ENCODE results near the gene DEF6. TPM values are rescaled to one million over a fixed set of nuclear protein-coding genes. Genes with fewer than 3 reads are reported as not detected.
A peak's percentile ranks its signal among the peaks of the same experiment; 100 is the strongest.
"Not testable (repeated sequence)": the region's sequence is repeated elsewhere in the genome, so short reads cannot be mapped to it uniquely, and the experiment has no call there.

Gene DEF6
- polyA plus RNA-seq, 6 donors from 2014 or later, result 25.8 to 104 (median 58.3) TPM

GRCh38 chr6:35305117-35305516, 7.5 kb downstream of the DEF6 start:
- no peak overlapping the region for H3K4me3 Mint-ChIP-seq
- peaks cover 4 to 7% of the 10 kb centered on the region in 2 donors for H3K36me3 Mint-ChIP-seq
- H3K27me3 Mint-ChIP-seq, result no peaks in the 10 kb centered on the region
- H3K9me3 Mint-ChIP-seq, result no peaks in the 10 kb centered on the region
- DNase-seq (no peak), ATAC-seq (ENCODE audit: low read depth in 2 of 2) (no peak)
- H3K4me1 Mint-ChIP-seq, result peaks cover 53 to 74% (median 72%) of the 10 kb centered on the region in 3 donors
- H3K27ac Mint-ChIP-seq, result no peak overlapping the region

DNA sequence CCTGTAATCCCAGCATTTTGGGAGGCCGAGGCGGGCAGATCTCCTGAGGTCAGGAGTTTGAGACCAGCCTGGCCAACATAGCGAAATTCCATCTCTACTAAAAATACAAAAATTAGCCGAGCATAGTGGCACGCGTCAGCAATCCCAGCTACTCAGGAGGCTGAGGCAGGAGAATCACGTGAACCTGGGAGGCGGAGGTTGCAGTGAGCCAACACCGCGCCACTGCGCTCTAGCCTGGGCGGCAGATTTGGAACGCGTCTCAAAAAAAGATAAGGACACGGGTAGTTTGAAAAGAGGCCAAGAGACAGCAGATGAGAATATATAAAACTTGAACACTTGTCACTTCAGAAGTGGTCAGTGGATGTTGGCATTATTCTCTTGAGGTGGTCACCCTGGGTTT, 9.5 kb downstream of the DEF6 start:
- H3K4me3 Mint-ChIP-seq; H3K36me3 Mint-ChIP-seq; DNase-seq; H3K27me3 Mint-ChIP-seq; H3K9me3 Mint-ChIP-seq; ATAC-seq (ENCODE audit: low read depth in 2 of 2): not testable (repeated sequence)
- Mint-ChIP-seq H3K4me1 (peaks cover 62 to 77% (median 74%) of the 10 kb centered on the region in 3 donors), H3K27ac (peak overlapping the region in 5 of 6 donors; percentile 20 to 97 (median 57))

DNA sequence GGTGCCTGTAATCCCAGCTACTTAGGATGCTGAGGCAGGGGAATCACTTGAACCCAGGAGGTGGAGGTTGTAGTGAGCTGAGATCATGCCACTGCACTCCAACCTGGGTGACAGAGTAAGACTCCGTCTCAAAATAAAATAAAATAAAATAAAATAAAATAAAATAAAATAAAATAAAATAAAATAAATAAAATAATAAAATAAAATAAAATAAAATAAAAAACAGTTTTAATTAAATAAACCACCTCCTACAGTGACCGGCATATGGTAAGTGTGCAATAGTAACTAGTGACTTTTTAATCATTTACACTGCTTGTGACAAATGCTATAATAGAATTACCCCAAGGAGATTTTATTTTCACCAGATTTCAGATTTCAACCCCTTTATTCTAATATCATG, 10.9 kb downstream of the DEF6 start:
- Mint-ChIP-seq H3K4me3 (peak overlapping the region in 1 of 8 donors; percentile 25), H3K36me3 (peaks cover 7 to 11% of the 10 kb centered on the region in 2 donors), H3K27ac (peak overlapping the region in 3 of 6 donors; percentile 15 to 97 (median 82)), H3K4me1 (peaks cover 61 to 77% (median 73%) of the 10 kb centered on the region in 3 donors)
- not testable (repeated sequence) for H3K27me3 Mint-ChIP-seq; DNase-seq; ATAC-seq (ENCODE audit: low read depth in 2 of 2); H3K9me3 Mint-ChIP-seq

DNA sequence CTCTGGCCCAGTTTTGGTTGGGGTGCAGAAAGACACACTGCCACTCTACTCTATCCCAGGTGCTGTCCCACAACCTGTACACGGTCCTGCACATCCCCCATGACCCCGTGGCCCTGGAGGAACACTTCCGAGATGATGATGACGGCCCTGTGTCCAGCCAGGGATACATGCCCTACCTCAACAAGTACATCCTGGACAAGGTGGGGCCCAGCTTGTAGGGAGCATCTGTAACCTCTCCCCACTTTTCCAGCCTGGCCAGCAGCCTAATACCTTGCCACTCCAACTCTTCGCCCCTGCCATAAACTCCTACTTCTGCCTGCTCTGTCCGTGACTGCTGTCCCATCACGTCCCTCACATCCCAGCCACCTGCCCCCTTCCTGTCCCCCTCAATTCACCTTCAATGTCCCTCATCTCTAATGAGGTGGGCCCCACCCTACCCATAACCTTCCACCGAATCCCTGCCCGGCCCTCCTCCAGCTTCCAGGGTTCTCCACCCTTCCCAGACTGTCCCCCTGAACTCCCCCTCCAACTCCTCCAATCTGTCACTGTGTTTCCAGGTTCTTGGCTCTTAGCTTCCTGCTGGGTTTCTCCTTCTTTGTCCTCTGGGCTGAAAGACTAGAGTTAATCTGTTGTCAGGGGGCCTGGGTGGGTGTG, 12.1 kb downstream of the DEF6 start:
- peak overlapping the region; percentile 58 to 99 (median 94) for H3K27ac Mint-ChIP-seq
- H3K27me3 Mint-ChIP-seq, result no peaks in the 10 kb centered on the region
- DNase-seq, result no peak
- no peaks in the 10 kb centered on the region for H3K9me3 Mint-ChIP-seq
- H3K36me3 Mint-ChIP-seq, result peaks cover 7 to 13% of the 10 kb centered on the region in 2 donors
- no peak for ATAC-seq (ENCODE audit: low read depth in 2 of 2)
- H3K4me3 Mint-ChIP-seq, result peak overlapping the region in 7 of 8 donors; percentile 10 to 89 (median 49)
- H3K4me1 Mint-ChIP-seq, result peaks cover 56 to 77% (median 69%) of the 10 kb centered on the region in 3 donors

DNA sequence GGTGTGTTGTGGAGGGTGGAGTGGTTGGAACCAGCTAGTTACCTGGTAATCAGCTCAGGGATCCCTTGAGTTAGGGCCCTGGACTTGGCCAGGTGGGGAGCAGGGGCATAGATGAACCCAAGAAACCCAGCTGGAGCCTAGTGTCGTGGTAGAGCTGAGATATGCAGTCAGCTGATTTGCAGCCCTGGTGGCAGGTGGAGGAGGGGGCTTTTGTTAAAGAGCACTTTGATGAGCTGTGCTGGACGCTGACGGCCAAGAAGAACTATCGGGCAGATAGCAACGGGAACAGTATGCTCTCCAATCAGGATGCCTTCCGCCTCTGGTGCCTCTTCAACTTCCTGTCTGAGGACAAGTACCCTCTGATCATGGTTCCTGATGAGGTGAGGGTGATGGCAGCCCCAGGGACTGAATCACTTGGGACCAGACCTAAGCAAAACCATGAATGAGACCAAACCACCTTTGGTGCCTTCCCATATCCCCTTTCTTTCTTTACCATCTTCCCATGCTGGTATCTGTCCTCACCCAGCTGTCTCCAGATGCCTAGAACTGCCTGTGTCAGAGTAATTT, 12.7 kb downstream of the DEF6 start:
- H3K4me1 Mint-ChIP-seq, result peaks cover 56 to 81% (median 72%) of the 10 kb centered on the region in 3 donors
- H3K27ac Mint-ChIP-seq, result peak overlapping the region; percentile 89 to 99 (median 98)
- H3K4me3 Mint-ChIP-seq, result peak overlapping the region in 7 of 8 donors; percentile 19 to 91 (median 76)
- H3K9me3 Mint-ChIP-seq, result no peaks in the 10 kb centered on the region
- peaks cover 7 to 15% of the 10 kb centered on the region in 2 donors for H3K36me3 Mint-ChIP-seq
- no peaks in the 10 kb centered on the region for H3K27me3 Mint-ChIP-seq
- no peak for ATAC-seq (ENCODE audit: low read depth in 2 of 2)
- no peak for DNase-seq

GRCh38 chr6:35311390-35312075, 13.9 kb downstream of the DEF6 start:
- H3K36me3 Mint-ChIP-seq, result peaks cover 9 to 18% of the 10 kb centered on the region in 2 donors
- peak overlapping the region; percentile 76 to 91 (median 86) for H3K4me3 Mint-ChIP-seq
- peaks cover 57 to 81% (median 71%) of the 10 kb centered on the region in 3 donors for H3K4me1 Mint-ChIP-seq
- peak; percentile 61 for DNase-seq
- H3K27me3 Mint-ChIP-seq, result no peaks in the 10 kb centered on the region
- peak overlapping the region; percentile 97 to 99 (median 98) for H3K27ac Mint-ChIP-seq
- H3K9me3 Mint-ChIP-seq, result no peaks in the 10 kb centered on the region
- ATAC-seq (ENCODE audit: low read depth in 2 of 2), result peak; percentile 91 to 93

GRCh38 chr6:35312076-35312800, 14.6 kb downstream of the DEF6 start:
- no peaks in the 10 kb centered on the region for H3K27me3 Mint-ChIP-seq
- H3K4me1 Mint-ChIP-seq, result peaks cover 61 to 74% (median 64%) of the 10 kb centered on the region in 3 donors
- ATAC-seq (ENCODE audit: low read depth in 2 of 2) (no peak), DNase-seq (no peak)
- H3K4me3 Mint-ChIP-seq, result peak overlapping the region; percentile 76 to 91 (median 86)
- peak overlapping the region; percentile 97 to 99 (median 98) for H3K27ac Mint-ChIP-seq
- no peaks in the 10 kb centered on the region for H3K9me3 Mint-ChIP-seq
- H3K36me3 Mint-ChIP-seq, result peaks cover 17 to 25% of the 10 kb centered on the region in 2 donors

GRCh38 chr6:35312807-35313206, 15.2 kb downstream of the DEF6 start:
- DNase-seq, result no peak
- no peaks in the 10 kb centered on the region for H3K27me3 Mint-ChIP-seq
- peaks cover 22 to 27% of the 10 kb centered on the region in 2 donors for H3K36me3 Mint-ChIP-seq

DNA sequence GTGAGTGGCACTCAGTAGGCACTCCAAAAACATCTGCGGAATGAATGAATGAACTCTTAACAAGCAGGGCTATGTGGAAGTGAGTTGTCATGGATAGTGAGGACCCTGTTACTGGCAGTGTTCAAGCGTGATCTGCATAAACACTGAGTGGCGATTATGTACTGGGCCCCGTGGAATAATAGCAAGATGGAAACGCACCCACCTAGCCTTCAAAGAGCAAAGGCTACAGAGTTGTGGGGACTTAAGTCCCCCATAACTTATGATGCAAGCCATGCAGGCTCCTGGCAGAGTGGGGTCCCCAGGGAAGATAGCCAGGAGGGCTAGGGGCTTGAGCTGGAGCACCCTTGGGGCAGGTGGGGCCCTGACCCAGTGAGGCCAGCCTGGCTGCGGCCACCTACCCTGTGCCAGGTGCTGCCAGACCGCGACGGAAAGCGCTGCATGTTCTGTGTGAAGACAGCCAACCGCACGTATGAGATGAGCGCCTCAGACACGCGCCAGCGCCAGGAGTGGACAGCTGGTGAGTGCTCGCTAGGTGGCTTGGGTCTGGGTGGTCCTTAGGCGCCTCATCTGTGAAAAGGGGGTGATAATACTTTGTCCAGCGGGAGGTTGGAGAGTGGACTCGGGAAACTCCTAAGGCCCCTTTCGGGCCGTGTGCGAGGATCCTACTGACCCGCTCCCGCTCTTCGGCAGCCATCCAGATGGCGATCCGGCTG, 20.0 kb downstream of the DEF6 start:
- Mint-ChIP-seq H3K9me3 (no peaks in the 10 kb centered on the region), H3K36me3 (peaks cover 37 to 51% of the 10 kb centered on the region in 2 donors), H3K27me3 (no peaks in the 10 kb centered on the region), H3K27ac (no peak overlapping the region), H3K4me3 (no peak overlapping the region), H3K4me1 (peaks cover 17 to 33% (median 23%) of the 10 kb centered on the region in 3 donors)
- DNase-seq (no peak), ATAC-seq (ENCODE audit: low read depth in 2 of 2) (no peak)

More at GRCh38 chr6:35312807-35313206, 15.2 kb downstream of the DEF6 start:
- H3K4me3 Mint-ChIP-seq, result peak overlapping the region; percentile 9 to 90 (median 80)
- H3K27ac Mint-ChIP-seq, result peak overlapping the region; percentile 85 to 99 (median 98)
- ATAC-seq (ENCODE audit: low read depth in 2 of 2), result no peak
- no peaks in the 10 kb centered on the region for H3K9me3 Mint-ChIP-seq
- H3K4me1 Mint-ChIP-seq, result peaks cover 58 to 74% (median 59%) of the 10 kb centered on the region in 3 donors

- Mint-ChIP-seq H3K9me3 (no peaks in the 10 kb centered on the region), H3K27me3 (no peaks in the 10 kb centered on the region), H3K4me1 (peaks cover 10 to 24% (median 16%) of the 10 kb centered on the region in 3 donors), H3K4me3 (no peak overlapping the region), H3K27ac (no peak overlapping the region), H3K36me3 (peaks cover 35 to 53% of the 10 kb centered on the region in 2 donors)
- no peak for DNase-seq
- no peak for ATAC-seq (ENCODE audit: low read depth in 2 of 2)
Measured at GRCh38 chr6:35318196-35319171, 20.9 kb downstream of the DEF6 start.

DNA sequence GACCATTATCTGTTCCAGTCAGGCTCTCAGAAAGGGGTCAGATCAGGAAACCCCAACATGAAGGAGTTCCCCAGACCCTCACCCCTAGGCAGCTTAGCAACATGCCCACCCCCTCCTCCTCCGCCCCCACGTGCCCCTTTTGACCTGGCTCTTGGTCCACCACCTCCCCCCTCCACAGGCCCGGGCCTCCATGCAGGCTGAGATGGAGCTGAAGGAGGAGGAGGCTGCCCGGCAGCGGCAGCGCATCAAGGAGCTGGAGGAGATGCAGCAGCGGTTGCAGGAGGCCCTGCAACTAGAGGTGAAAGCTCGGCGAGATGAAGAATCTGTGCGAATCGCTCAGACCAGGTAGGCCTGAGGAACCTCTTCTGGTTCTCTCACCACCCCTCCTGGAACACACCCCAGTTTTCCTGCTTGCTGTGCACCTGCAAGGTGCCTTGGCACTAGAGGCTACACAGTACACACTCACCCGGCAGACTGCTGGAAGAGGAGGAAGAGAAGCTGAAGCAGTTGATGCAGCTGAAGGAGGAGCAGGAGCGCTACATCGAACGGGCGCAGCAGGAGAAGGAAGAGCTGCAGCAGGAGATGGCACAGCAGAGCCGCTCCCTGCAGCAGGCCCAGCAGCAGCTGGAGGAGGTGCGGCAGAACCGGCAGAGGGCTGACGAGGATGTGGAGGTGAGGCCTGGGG, 21.9 kb downstream of the DEF6 start:
- H3K36me3 Mint-ChIP-seq, result peaks cover 31 to 53% of the 10 kb centered on the region in 2 donors
- no peak for ATAC-seq (ENCODE audit: low read depth in 2 of 2)
- H3K4me3 Mint-ChIP-seq, result no peak overlapping the region
- H3K4me1 Mint-ChIP-seq, result peaks cover 4 to 16% (median 12%) of the 10 kb centered on the region in 3 donors
- H3K27ac Mint-ChIP-seq, result peak overlapping the region in 1 of 6 donors; percentile 49
- no peaks in the 10 kb centered on the region for H3K9me3 Mint-ChIP-seq
- no peak for DNase-seq
- H3K27me3 Mint-ChIP-seq, result no peaks in the 10 kb centered on the region
